ENCODE measurements around the gene PSMG1.

The PSMG1 gene

DNA sequence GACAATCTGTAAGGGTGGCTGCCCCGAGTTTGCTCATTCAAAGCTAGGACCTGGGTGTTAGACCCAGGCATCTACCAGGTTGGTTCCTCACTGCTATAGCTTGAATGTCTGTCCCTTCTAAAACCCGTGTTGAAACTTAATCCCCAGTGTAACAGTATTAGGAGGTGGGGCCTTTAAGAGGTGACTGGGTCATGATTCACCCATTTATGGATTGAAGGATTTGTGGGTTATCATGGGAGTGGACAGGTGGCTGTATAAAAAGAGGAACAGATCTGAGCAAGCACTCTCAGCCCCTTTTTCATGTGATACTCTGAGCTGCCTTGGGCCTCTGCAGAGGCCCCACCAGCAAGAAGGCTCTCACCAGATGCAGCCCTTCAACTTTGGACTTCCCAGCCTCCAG lies 29.4 kb downstream of the PSMG1 start:
- DNase-seq = no peak

GRCh38 chr21:39153373-39153772 lies 29.9 kb downstream of the PSMG1 start:
- DNase-seq = no peak

DNA sequence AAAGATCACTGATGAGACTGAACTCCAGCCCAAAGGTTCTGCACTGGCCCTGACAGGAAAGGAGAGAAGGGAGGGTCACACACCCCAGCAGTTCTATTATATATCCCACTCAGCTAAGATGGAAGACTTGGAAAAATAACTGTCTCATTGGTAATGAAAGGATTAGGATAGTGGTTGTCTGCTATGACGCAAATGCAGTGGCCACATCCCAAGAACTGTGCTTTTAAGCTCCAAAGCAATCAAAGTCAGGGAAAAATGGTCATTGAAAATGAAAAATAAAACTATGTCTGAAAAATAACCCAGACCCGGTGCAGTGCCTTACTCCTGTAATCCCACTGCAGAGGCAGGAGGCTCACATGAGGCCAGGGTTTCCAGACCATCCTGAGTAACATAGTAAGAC lies 31.0 kb downstream of the PSMG1 start:
- peak; percentile 30 for DNase-seq

DNA sequence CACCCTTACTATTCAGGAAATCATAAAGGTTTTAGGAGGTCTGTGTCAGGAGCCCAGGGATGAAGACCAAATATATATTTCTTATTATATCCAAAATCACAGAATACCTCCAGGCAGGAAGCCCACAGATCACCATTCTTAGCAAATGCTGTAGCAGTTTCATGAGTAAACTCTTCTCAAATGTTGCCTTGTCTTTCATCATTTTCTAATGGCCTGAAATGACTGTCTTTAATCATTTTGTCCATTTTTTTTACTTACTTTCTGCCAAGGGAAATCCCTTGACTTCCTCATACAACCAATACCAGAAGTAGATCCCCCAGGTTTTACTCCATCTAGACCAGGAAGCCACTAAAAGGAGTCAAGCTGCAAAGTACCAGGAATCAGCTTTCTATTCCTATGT lies 32.4 kb downstream of the PSMG1 start:
- peak; percentile 55 for DNase-seq

- no peak for DNase-seq
Observed at GRCh38 chr21:39150316-39150715, 32.9 kb downstream of the PSMG1 start.

GRCh38 chr21:39149882-39150281 lies 33.4 kb downstream of the PSMG1 start:
- DNase-seq = no peak

DNA sequence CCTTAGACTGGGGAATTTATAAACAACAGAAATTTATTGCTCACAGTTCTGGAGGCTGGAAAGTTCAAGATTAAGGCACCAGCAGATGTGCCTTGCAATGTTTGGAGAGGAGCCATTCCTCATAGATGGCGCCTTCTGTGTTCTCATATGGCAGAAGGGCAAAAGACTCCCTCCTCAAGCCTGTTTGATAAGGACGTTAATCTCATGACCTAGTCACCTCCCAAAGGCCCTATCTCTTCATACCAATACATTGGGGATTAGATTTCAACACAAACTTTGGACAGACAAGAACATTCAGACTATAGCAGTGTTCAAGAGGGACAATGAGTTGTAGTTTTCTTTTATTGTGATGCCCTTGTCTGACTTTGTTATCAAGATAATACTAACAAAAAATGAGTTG lies 34.3 kb downstream of the PSMG1 start:
- no peak for DNase-seq

DNA sequence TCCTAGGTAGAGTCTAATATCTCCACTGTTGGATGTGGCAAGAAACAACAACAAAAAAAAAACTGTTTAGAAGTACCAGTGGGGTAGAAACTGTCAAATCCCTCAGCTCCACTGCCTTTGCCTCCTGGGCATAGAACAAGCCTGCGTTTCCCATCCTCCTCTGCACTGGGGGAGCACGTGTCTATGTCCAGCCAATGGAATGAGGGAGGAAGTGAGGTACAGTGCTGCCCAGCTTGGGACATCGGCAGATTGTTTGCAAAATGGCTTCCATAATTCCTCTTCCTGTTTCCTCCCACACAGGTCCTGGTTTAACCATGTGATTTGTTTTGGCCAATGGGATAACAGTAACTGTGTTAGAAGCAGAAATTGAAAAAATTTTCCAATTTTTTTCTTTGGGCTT lies 39.1 kb downstream of the PSMG1 start:
- DNase-seq = no peak

DNA sequence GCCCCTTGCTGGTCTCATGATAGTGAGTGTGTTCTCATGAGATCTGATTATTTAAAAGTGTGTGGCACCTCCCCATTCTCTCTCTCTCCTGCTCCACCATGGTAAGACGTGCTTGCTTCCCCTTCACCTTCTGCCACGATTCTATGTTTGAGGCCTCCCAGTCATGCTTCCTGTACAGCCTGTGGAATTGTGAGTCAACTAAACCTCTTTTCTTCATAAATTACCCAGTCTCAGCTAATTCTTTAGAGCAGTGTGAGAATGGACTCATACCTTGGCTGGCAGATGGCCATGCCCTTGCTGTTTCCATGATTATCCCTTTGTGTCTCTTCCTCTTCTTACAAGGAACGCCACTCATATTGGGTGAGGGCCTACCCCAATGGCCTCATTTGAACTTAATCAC lies 40.3 kb downstream of the PSMG1 start:
- DNase-seq = no peak

DNA sequence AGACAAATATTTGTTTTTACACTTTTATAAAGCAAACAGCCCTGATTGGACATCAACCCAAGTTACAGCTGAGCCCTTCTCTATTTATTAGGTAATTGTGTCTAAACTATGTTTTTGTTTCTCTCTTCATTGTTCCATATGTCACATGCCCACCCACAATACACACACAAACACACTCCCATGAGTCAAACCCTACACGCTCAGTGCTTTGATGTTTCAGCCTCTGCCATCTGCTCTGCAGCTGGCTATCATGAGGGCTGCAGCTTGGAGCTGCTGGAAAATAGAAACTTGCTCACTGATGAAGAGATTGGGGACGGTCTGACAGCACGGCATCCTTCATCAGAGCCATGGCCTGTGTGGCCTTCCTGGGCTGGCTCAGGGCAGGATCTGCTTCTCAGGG lies 41.7 kb downstream of the PSMG1 start:
- DNase-seq = peak; percentile 55

GRCh38 chr21:39137248-39138178 lies 45.7 kb downstream of the PSMG1 start:
- peak; percentile 87 for DNase-seq

- DNase-seq = peak; percentile 52
Observed at GRCh38 chr21:39136711-39137110, 46.5 kb downstream of the PSMG1 start.

- DNase-seq = peak; percentile 53
Observed at GRCh38 chr21:39136138-39136537, 47.1 kb downstream of the PSMG1 start.

- DNase-seq = no peak
Observed at GRCh38 chr21:39134288-39134810, 48.9 kb downstream of the PSMG1 start.

DNA sequence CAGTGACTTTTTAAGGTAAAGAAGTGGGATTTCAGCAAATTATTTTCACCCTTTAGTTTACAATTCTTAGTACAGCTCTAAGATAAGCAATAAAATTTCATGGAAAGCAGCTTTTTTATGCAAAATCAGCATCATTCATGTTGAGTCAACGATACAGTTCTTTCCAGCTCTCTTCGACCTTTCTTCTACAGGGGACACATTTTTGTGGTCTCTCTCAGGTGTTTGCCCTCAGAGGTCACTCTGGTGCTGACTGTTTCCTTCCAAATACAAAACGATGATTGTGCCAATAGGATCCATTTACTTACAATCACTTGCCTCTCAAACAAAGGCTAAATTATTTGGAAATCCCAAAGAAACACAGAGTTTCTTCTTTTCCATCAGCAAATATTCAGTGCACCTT lies 51.0 kb downstream of the PSMG1 start:
- peak; percentile 52 for DNase-seq

GRCh38 chr21:39131791-39132190 lies 51.5 kb downstream of the PSMG1 start:
- peak; percentile 53 for DNase-seq

DNA sequence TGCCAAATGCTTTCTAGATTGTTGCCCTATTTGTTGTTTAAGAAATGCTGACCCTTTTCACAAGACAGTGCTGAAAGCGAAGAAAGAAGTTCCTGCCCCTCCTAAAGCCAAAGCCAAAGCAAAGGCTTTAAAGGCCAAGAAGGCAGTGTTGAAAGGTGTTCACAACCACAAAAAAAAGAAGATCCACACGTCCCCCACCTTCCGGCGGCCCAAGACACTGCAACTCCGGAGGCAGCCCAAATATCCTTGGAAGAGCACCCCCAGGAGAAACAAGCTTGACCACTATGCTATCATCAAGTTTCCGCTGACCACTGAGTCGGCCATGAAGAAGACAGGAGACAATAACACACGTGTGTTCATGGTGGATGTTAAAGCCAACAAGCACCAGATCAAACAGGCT lies 55.7 kb downstream of the PSMG1 start:
- no peak for DNase-seq

GRCh38 chr21:39126486-39126806 lies 56.8 kb downstream of the PSMG1 start:
- no peak for DNase-seq

GRCh38 chr21:39125752-39126485 lies 57.3 kb downstream of the PSMG1 start:
- DNase-seq = peak; percentile 76
